Activated CD4-positive, CD25-positive, alpha-beta regulatory T cell treated with anti-CD3 and anti-CD28 coated beads, Interleukin-2, amount 50 U/mL, for 72 hours (primary cell): Measurements from ENCODE around the gene TTC33.
A peak's percentile ranks its signal among the peaks of the same experiment; 100 is the strongest.
"Not testable (repeated sequence)": the region's sequence is repeated elsewhere in the genome, so short reads cannot be mapped to it uniquely, and the experiment has no call there.

Experiments
- DNase-seq: peaks from one replicate; pipeline ENCODE4 v3.0.0; 2021

The TTC33 gene

DNA sequence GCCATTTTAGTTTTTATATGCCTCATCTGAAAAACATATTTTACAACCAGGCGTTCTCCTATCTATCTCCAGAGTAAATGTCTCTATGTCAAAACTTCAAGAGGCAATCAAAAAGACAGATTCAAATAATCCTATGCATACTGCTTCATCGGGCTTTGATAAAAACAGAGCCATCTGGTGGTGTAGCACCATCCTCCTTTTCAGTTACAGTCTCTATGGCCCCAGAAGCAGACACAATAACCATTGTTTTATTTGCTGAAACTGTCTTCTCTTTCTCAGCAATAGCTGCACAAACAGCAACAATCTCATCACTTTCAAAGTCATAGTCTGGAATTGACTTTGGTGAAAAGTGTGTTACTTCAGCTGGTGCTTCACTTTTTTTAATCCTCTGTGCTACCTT lies 39.8 kb downstream of the TTC33 start:
- no peak for DNase-seq

DNA sequence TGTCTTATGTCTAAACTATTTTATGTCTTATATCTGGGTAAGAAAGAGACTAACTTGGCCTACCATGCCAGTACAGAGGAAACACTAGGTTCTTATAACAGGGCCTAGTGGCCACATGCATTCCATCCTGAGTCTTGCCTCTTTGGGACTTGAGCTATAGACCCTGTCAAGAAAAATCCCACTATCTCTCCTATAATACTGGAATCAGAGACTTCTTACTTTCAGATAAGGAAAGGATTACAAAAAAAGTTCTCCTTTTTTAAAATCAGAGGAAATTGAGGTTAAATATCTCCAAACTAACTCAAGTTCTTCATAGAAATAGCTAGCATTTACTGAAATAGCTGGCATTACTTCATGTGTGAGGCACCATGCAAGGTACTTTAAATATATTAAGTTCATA lies 41.8 kb downstream of the TTC33 start:
- no peak for DNase-seq

DNA sequence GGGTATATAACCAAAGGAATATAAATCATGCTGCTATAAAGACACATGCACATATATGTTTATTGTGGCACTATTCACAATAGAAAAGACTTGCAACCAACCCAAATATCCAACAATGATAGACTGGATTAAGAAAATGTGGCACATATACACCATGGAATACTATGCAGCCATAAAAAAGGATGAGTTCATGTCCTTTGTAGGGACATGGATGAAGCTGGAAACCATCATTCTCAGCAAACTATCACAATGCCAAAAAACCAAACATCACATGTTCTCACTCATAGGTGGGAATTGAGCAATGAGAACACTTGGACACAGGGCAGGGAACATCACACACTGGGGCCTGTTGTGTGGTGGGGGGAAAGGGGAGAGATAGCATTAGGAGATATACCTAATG lies 45.2 kb downstream of the TTC33 start:
- not testable (repeated sequence) for DNase-seq

DNA sequence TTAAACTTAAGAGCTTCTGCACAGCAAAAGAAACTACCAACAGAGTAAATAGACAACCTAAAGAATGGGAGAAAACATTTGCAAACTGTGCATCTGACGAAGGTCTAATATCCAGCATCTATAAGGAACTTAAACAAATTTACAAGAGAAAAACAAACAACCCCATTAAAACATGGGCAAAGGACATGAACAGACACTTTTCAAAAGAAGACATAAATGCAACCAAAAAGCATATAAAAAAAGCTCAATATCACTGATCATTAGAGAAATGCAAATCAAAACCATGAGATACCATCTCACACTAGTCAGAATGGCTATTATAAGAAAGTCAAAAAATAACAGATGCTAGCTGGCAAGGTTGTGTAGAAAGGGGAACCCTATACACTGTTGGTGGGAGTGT lies 50.3 kb downstream of the TTC33 start:
- DNase-seq = not testable (repeated sequence)

DNA sequence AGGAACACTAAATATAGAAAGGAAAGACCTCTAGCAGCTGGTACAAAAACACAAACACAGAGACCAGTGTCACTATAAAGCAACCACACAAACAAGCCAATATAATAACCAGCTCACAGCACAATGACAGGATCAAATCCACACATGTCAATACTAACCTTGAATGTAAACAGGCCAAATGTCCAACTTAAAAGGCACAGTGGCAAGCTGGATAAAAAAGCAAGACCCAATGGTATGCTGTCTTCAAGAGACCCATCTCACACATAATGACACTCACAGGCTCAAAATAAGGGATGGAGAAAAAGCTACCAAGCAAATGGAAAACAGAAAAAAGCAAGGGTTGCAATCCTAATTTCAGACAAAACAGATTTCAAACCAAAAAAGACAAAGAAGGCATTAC lies 53.7 kb downstream of the TTC33 start:
- not testable (repeated sequence) for DNase-seq

DNA sequence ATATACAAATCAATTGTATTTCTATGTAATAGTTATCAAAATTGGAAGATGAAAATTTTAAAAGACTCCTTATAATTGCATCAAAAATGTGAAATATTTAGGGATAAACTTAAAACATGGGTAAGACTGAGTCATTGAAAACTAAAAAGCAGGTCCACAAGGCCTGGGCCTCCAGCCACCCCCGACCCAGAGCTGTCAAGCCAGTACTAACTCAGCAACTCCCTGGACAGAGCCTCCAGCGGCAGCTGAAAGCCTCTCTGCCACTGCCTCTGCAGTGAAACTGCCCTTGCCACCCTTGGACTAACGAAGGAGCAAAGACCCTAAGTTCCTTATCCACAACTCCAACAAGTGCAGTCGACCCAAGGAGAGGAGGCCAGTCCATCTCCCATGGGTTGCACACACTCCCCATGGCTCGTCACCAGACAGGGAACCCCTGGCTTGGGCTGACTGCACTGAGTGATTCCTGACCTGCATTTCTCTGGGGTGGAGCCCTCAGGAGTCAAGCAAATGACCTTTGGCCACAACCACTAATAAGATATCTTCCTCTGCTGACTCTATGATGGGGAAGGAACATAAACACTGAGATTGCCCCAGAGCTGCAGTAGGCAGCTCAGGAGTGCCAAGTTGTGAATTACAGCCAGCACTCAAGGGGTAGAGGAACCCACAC lies 55.5 kb downstream of the TTC33 start:
- no peak for DNase-seq

DNA sequence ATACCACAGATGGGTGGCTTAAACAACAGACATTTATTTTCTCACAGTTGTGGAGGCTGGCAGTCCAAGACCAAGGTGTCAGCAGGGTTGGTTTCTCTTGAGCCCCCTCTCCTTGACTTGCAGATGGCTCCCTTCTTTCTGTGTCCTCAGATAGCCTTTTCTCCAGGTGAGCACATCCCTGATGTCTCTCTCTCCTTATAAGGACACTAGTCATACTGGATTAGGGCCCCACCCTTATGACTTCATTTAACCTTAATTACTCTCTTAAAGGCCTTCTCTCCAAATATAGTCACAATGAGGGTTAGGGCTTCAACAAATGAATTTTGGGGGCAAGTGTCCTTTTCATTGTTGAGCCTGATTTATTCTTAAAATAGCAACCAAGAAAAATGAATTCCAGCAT lies 61.3 kb downstream of the TTC33 start:
- DNase-seq = no peak

DNA sequence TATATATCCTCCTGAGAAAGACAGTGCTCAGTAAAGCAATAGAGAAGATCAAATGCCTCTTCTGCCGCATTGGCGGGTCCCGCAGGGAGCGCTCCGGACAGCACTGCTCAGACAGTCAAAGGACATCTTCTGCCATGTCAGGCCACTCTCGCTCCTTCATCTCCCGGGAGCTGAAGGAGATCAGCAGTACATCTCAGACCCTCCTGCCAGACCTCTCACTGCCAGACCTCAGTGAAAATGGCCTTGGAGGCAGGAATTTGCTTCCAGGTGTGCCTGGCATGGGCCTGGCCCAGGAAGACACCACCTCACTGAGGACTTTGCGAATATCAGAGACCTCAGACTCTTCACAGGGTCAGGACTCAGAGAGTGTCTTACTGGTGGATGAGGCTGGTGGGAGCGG lies 63.9 kb downstream of the TTC33 start:
- DNase-seq = no peak

DNA sequence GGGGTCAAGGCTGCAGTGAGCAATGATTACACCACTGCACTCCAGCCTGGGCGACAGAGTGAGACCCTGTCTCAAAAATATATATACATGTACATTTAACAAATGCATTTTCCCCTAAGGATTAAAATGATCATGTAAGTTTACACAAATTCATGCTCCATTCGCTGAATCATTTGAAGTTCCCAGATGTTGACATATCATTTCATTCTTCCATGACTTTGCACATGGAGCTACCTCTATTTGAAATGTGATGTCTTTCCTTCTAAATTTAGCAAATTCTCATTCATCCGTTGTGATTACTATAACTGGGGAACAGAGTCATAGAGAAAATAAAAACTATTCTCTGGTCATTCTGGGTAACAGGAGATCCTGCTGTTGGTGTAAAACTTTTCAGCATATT lies 65.5 kb downstream of the TTC33 start:
- no peak for DNase-seq

DNA sequence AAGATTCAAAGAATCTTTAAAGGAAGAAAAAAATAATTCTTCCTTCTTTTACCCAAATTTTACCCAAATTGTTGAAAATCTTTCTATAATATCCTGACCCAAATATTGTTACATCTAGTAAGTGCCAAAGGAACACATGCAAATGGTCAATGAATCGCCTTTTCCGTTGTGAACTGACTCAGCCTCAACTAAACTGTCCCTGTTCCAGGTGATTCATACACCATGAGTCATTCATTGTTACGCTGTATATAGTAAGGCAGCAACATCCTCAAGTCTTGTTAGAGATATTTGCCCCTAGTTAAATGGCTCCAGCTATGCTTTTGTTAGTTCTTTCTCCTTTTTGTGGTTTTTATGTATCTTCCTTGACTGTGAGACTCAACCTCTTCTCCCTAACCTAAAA lies 66.3 kb downstream of the TTC33 start:
- no peak for DNase-seq

DNA sequence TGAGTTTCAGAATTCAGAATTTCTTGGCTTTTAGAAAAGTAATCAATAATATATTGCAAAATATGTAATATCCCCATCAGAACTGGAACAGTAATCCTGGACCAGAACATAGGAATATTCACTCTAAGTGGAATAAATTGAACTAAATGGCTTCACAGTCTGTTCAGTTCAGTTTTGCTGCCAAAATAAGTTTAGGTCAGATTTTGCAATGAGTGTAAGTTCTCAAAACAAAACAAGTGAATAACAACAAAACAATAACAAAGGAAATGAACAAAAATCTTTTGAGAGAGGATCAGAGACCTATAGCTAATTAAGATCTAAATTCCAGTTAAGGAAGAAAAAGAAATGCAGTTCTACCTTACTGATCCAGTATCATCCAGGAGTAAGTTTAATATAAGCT lies 66.8 kb downstream of the TTC33 start:
- DNase-seq = no peak

DNA sequence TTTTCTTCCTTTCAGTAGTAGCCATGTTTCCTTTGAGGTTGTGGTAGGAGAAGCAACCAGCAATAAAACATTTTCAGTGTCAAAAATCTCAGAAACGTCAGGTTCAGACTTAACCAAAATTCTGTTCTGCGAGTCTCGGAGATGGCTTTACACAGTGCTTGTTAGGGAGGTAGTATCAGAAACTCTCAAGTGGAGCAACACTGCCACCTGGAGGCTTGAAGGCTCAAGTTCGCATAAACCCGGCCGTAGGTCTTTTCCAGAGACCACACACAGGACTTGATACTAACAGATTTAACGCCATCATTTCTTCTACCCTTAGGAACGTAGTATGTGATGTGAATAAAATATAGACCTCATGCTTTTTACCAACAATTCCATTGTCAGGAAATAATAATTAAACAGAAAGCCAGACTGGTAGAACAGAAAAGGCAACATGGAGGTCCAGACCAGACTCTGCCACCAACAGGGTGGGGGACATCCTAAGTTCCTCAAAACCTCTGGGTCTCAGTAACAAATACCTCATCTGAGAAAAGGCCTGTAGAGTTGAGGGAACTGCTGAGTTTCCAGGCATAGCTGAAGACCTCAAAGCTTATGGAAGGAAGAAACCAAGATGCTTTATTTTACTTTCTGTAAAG lies 67.5 kb downstream of the TTC33 start:
- peak; percentile 81 for DNase-seq

DNA sequence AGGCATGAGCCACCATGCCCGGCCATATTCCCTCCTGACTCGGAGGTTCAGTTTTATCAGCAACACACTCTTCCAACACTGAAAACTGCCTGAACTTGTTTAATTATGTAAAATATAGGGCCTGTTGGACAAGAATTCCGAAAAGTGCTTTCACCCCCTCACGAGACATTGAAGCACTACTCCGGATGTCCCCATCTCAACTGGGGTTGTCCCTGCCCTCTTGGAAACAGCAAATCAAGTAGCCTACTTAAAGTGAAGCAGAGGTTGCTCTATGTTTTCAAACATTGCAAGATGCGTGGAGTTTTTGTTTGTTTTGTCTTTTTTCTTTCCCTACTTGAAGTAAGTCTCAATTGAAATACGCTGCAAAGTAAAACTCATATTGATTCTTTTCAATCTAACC lies 68.4 kb downstream of the TTC33 start:
- DNase-seq = no peak

DNA sequence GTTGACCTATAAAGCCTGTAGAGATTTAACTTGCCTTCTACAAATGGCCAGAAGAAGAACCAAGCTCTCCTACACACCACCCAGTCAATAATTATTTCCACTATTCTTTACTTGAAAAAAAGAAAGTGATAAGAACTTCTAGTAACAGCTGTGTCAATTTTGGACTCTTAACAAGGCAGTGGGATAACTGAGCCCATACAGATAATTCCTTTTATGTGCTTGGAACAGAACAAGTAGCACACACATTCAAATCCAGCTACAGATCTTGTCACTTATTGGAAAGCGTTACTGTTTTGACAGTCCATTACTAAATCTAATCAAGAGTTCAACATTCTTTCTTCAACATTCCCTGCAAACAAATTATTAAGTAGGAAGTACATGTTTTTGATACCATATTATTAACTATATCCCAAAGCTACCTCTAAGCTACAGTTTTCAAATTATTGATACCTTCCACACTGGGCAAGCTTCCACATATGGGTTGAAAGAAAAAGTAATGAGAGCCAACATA lies 69.7 kb downstream of the TTC33 start:
- DNase-seq = no peak

DNA sequence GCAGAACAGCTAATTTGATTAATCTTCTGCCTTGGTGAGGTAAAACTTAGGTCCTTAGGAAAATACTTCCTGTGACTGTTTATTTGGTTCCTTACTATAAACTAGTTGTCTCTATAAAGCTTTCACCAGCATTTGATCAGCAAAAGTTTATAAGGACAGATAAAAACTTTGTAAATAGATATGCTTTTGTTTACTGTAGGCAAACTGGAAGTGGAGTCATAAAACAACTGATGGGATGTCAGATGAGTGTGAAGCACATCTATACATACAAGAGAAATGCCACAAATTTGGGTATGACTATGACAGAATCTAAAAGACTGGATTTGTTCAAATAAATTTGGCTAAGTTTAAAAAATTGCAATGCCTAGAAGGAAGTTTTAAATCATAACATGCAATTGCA lies 70.6 kb downstream of the TTC33 start:
- no peak for DNase-seq

DNA sequence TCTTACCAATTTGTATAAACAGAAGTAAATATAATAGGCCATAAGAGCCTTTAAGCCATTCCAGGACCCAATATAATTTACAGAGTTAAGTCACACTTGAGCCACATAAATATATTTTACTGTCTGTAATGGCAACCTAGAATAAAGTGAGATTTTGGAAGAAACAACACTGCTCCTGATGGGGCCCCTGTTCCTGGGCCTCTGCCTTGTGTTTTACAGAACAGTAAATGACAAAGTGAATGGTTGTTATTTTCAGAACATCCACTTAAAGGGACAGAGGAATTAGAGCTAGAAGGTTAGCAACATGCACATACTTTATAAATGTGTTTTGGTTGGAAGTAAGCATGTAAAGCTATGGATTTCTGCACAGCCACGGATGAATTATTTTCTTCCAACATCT lies 72.5 kb downstream of the TTC33 start:
- DNase-seq = no peak

DNA sequence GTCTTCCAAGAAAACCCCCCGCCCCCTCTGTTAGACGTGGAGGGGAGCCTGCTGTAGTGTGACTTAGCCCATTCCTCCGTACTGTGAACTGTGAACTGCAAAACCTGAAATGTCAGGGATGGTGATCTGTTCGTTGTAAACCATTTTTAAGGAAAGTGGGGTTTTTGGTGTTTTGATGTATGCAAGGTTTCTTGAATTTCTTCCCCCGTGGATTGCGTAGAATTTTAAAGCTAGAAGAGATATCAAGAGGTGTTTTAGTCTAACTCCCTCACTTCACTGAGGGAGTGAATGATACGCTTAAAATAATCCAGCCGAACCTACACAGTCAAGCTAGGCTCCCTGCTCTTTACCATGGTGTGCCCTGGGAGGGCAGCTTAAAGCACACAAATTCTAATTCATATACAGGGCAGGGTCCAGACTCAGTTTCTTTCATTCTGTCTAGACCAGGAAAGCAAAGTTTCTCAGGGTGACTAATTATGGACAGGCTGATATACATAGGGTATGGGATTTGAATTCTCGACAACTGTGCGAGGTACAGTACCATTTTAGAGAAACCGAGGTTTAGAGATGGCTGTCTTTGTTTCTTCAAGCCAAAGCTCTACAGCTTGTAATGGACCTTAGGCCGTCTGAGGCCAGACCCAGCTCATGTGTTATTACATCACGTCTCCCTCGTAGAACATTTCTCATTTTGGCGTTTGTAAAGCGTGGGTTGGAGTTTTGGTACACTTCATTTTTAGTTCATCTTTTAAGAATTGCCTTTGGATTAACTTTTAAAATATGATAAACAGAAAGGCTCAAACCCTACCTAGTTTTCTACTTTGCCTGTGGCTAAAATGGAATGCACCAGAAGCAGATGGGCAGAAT lies 73.4 kb downstream of the TTC33 start:
- no peak for DNase-seq

DNA sequence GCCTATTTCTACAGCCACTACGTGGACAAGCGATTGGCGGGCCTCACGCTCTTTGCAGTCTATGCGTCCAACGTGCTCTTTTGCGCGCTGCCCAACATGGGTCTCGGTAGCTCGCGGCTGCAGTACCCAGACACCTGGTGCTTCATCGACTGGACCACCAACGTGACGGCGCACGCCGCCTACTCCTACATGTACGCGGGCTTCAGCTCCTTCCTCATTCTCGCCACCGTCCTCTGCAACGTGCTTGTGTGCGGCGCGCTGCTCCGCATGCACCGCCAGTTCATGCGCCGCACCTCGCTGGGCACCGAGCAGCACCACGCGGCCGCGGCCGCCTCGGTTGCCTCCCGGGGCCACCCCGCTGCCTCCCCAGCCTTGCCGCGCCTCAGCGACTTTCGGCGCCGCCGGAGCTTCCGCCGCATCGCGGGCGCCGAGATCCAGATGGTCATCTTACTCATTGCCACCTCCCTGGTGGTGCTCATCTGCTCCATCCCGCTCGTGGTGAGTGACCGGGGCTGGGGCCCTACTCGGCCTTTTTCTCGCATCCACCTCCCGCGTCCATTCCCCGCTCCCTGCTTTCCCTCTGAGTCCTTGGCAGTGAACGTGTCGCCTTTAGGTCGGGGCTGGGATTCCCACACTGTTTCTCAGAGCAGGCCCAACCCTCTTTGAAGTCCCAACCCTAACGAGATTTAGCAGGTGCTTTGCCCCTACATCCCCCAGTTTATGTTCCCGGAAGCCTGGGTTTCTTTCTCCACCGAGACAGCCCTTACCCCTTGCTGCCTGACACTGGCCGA lies 74.2 kb downstream of the TTC33 start:
- DNase-seq = peak; percentile 64

DNA sequence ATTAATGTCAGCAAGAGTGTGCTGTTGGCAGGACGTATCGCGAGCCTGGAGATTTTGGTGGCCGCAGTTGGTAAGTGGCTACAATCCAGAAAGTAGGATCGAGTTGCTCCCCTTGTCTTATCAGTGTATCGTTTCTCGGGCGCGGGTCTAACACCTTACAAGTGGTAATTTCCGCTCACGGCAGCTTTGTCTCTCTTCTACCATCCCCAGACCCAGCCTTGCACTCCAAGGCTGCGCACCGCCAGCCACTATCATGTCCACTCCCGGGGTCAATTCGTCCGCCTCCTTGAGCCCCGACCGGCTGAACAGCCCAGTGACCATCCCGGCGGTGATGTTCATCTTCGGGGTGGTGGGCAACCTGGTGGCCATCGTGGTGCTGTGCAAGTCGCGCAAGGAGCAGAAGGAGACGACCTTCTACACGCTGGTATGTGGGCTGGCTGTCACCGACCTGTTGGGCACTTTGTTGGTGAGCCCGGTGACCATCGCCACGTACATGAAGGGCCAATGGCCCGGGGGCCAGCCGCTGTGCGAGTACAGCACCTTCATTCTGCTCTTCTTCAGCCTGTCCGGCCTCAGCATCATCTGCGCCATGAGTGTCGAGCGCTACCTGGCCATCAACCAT lies 74.9 kb downstream of the TTC33 start:
- DNase-seq = peak; percentile 50

DNA sequence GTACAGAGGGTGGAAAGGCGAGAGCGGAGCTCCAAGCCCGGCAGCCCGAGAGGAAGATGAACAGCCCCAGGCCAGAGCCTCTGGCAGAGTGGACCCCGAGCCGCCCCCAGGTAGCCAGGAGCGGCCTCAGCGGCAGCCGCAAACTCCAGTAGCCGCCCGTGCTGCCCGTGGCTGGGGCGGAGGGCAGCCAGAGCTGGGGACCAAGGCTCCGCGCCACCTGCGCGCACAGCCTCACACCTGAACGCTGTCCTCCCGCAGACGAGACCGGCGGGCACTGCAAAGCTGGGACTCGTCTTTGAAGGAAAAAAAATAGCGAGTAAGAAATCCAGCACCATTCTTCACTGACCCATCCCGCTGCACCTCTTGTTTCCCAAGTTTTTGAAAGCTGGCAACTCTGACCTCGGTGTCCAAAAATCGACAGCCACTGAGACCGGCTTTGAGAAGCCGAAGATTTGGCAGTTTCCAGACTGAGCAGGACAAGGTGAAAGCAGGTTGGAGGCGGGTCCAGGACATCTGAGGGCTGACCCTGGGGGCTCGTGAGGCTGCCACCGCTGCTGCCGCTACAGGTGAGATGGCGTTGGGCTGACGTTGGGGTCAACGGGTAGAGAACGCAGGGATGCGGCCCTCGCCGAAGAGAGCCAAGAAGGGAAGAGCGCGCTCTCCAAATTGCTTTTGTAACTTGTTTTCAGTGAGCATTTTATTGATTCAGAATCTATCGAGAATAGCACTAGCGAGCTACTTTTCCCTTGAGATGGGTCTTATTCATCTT lies 75.7 kb downstream of the TTC33 start, which contains the start of gene PTGER4:
Gene PTGER4, plus strand, starts transcription at position 3 of the 769 bp plus-strand sequence. CDS start 1,079 bp downstream, outside the sequence.
- no peak for DNase-seq

DNA sequence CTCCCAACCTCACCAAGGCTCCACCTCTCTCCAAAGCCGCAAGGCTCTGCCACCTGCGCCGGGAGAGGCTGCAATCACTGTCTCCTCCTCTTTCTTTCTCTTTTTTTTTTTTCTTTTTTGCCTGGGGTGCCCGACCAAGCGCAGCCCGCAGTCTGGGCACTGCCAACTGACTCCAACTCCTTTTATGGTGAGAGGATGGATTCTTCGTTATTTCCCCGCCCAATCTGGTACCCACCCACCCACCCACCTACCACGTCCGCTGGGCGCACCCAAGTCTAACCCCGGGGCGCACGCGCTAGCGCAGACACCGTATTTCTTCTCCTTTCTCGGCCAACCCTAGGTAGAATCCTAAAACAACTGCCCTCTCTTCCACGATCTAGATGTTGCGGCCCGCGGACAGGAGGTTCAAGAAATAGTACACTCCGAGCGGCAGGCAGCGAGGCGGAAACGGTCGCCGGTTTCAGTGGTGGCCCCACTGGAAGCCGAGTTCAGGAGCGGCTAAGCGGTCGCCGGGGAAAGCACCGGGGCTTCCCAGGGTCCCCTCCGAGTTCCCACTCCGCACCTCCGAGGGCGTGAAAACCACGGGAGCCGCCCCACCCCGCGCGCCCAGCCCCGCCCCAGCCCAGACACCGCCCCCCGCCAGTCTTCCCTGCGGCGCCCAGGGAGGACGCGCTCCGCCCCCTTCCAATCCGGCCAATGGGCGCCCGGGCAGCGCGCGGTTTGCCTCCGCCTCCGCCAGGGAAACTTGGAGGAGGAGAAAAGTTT lies 76.4 kb downstream of the TTC33 start:
- DNase-seq = peak; percentile 85
